RWPE2 (cell line): ENCODE results near the gene LTN1.
A peak's percentile ranks its signal among the peaks of the same experiment; 100 is the strongest.
"Not testable (repeated sequence)": the region's sequence is repeated elsewhere in the genome, so short reads cannot be mapped to it uniquely, and the experiment has no call there.

Source experiments
- ATAC-seq: fragments of 200-7000 bp; cut with Tn5 transposase; 3 replicates; pipeline ENCODE4 v1.9.1; 2021; ENCODE audit warnings: low read depth
- DNase-seq: peaks from one replicate; pipeline ENCODE4 v3.0.0-alpha.2; 2020; ENCODE audit warnings: low spot score
- H3K27ac ChIP-seq: fragments of 450-650 bp; 2 replicates; pipeline ENCODE4 v1.5.1; 2017; ENCODE audit warnings: mild to moderate bottlenecking; ENCODE audit not compliant: poor library complexity, severe bottlenecking
- H3K27me3 ChIP-seq: fragments of 250-450 bp; sonication (Bioruptor Pico); 2 replicates; pipeline ENCODE4 v1.5.1; 2021; ENCODE audit warnings: mild to moderate bottlenecking, moderate library complexity; ENCODE audit not compliant: insufficient read depth, poor library complexity, severe bottlenecking
- H3K36me3 ChIP-seq: fragments of 250-450 bp; sonication (Bioruptor Pico); 2 replicates; pipeline ENCODE4 v1.5.1; 2020; ENCODE audit warnings: low read depth, mild to moderate bottlenecking, moderate library complexity
- H3K4me1 ChIP-seq: fragments of 250-450 bp; sonication (Bioruptor Pico); 2 replicates; pipeline ENCODE4 v1.5.1; 2021; ENCODE audit warnings: mild to moderate bottlenecking, moderate library complexity; ENCODE audit not compliant: insufficient read depth, poor library complexity, severe bottlenecking
- H3K4me3 ChIP-seq: fragments of 250-450 bp; sonication (Bioruptor Pico); 2 replicates; pipeline ENCODE4 v1.5.1; 2021; ENCODE audit warnings: mild to moderate bottlenecking, moderate library complexity; ENCODE audit not compliant: severe bottlenecking
- H3K9me3 ChIP-seq: fragments of 250-450 bp; sonication (Bioruptor Pico); 2 replicates; pipeline ENCODE4 v1.5.1; 2021; ENCODE audit warnings: mild to moderate bottlenecking, moderate library complexity; ENCODE audit not compliant: severe bottlenecking
- CTCF ChIP-seq: fragments of 450-650 bp; IDR thresholded peaks from one replicate; pipeline ENCODE4 v1.5.1; 2017; ENCODE audit warnings: mild to moderate bottlenecking, moderate library complexity; ENCODE audit not compliant: poor library complexity, severe bottlenecking

Gene LTN1

GRCh38 chr21:29007135-29007534 lies 14.5 kb upstream of the LTN1 start:
- no peak for TF ChIP-seq CTCF
- H3K4me3 ChIP-seq: no peak overlapping the region
- ATAC-seq (no peak), DNase-seq (no peak)
- H3K36me3 ChIP-seq: peaks cover 42% of the 10 kb centered on the region
- no peaks in the 10 kb centered on the region for H3K27me3 ChIP-seq
- no peaks in the 10 kb centered on the region for H3K9me3 ChIP-seq
- no peak overlapping the region for H3K27ac ChIP-seq
- H3K4me1 ChIP-seq: no peaks in the 10 kb centered on the region

GRCh38 chr21:29005696-29006095 lies 13.0 kb upstream of the LTN1 start:
- no peak overlapping the region for H3K27ac ChIP-seq
- no peak overlapping the region for H3K4me3 ChIP-seq
- ATAC-seq (no peak), DNase-seq (no peak)
- H3K4me1 ChIP-seq: no peaks in the 10 kb centered on the region
- peaks cover 42% of the 10 kb centered on the region for H3K36me3 ChIP-seq
- no peaks in the 10 kb centered on the region for H3K9me3 ChIP-seq
- no peaks in the 10 kb centered on the region for H3K27me3 ChIP-seq
- no peak for TF ChIP-seq CTCF

- Histone ChIP-seq H3K4me3 (peak overlapping the region; percentile 46), H3K36me3 (peaks cover 23% of the 10 kb centered on the region), H3K27me3 (no peaks in the 10 kb centered on the region), H3K4me1 (no peaks in the 10 kb centered on the region), H3K9me3 (no peaks in the 10 kb centered on the region), H3K27ac (peak overlapping the region; percentile 66)
- TF ChIP-seq CTCF: no peak
- ATAC-seq (peak; percentile 99), DNase-seq (peak; percentile 93)
These were observed 9.9 kb upstream of the LTN1 start for GRCh38 chr21:29002442-29003144.

GRCh38 chr21:28993293-28993629 lies 584 bp upstream of the LTN1 start:
- Histone ChIP-seq H3K9me3 (no peaks in the 10 kb centered on the region), H3K27me3 (no peaks in the 10 kb centered on the region), H3K4me1 (peaks cover 14% of the 10 kb centered on the region), H3K4me3 (peak overlapping the region; percentile 60), H3K27ac (peak overlapping the region; percentile 63), H3K36me3 (no peaks in the 10 kb centered on the region; the same call in none of the 2 replicates)
- no peak for ATAC-seq
- TF ChIP-seq CTCF: no peak
- no peak for DNase-seq

GRCh38 chr21:28991861-28992525 lies 684 bp downstream of the LTN1 start:
- Histone ChIP-seq H3K27me3 (no peaks in the 10 kb centered on the region), H3K27ac (peak overlapping the region; percentile 63), H3K4me1 (peaks cover 14% of the 10 kb centered on the region), H3K4me3 (peak overlapping the region; percentile 60), H3K9me3 (no peaks in the 10 kb centered on the region), H3K36me3 (peaks cover 8% of the 10 kb centered on the region)
- TF ChIP-seq CTCF: no peak
- DNase-seq (no peak), ATAC-seq (peak; percentile 13)

GRCh38 chr21:28988146-28988545 lies 4.5 kb downstream of the LTN1 start:
- peaks cover 44% of the 10 kb centered on the region for H3K36me3 ChIP-seq
- H3K4me1 ChIP-seq: peaks cover 11% of the 10 kb centered on the region
- H3K27ac ChIP-seq: peak overlapping the region; percentile 31
- not testable (repeated sequence) for H3K27me3 ChIP-seq, DNase-seq, H3K9me3 ChIP-seq, H3K4me3 ChIP-seq, ATAC-seq
